ENCODE data around the gene SH3BGRL3.
A peak's percentile ranks its signal among the peaks of the same experiment; 100 is the strongest.

Gene SH3BGRL3

GRCh38 chr1:26315874-26316850, 36.3 kb downstream of the SH3BGRL3 start:
- Histone ChIP-seq H2AFZ (ENCODE audit: insufficient read depth, low read length, poor library complexity) (no peak overlapping the region), H3K4ac (ENCODE audit: low read depth, low read length) (no peak overlapping the region), H3K79me2 (ENCODE audit: control insufficient read depth, insufficient read depth, low read length, poor library complexity) (no peaks in the 10 kb centered on the region), H2AK5ac (ENCODE audit: low read length) (no peak overlapping the region), H3K4me1 (ENCODE audit: control insufficient read depth in 1 of 2, insufficient read depth in 2 of 2, low read length in 2 of 2) (peaks cover 6 to 8% of the 10 kb centered on the region in 2 experiments), H2BK120ac (ENCODE audit: insufficient read depth, low read length, poor library complexity) (no peak overlapping the region), H3K14ac (ENCODE audit: low read length) (no peak overlapping the region), H3K27me3 (ENCODE audit: insufficient read depth, low read length) (no peaks in the 10 kb centered on the region), H3K4me3 (ENCODE audit: low read depth, low read length) (no peak overlapping the region), H3K79me1 (ENCODE audit: low read length) (no peaks in the 10 kb centered on the region), H2BK5ac (ENCODE audit: low read depth, low read length, poor library complexity) (no peak overlapping the region), H3K23ac (ENCODE audit: low read length) (no peak overlapping the region), H3K36me3 (ENCODE audit: control insufficient read depth in 1 of 2, insufficient read depth in 2 of 2, low read length in 2 of 2) (peaks cover 3 to 11% of the 10 kb centered on the region in 2 experiments), H3K18ac (ENCODE audit: low read length) (no peak overlapping the region), H3K27ac (ENCODE audit: low read depth, low read length) (no peak overlapping the region), H4K8ac (ENCODE audit: low read depth, low read length) (no peak overlapping the region), H3K9ac (ENCODE audit: low read length) (no peak overlapping the region), H4K91ac (ENCODE audit: low read depth, low read length) (no peak overlapping the region), H3K4me2 (ENCODE audit: low read length) (no peak overlapping the region), H3K9me3 (ENCODE audit: insufficient read depth, low read depth, low read length) (no peaks in the 10 kb centered on the region), H2BK12ac (ENCODE audit: low read length) (no peak overlapping the region), H4K12ac (ENCODE audit: low read depth, low read length) (no peak overlapping the region)
- no peak for DNase-seq
- WGBS (ENCODE audit: extremely low coverage, insufficient coverage, insufficient read length), result no CpG with 5 or more reads among the region's 8 CpGs

DNA sequence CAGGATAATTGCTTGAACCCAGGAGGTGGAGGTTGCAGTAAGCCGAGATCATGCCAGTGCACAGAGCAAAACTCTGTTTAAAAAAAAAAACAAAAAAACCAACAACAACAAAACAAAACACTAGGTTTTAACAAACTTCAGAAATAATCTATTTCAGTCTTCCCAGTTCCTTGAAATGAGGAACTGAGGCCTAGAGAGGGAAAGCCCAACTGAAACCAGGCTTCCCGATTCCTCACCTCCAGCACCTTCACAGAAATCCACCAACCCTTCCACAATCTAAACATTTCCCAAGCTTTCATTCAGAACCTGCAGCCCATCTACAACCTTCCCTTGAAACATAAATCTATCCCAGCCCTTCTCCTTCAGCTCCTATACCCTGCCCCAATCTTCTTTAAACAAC, 37.3 kb downstream of the SH3BGRL3 start:
- Histone ChIP-seq H4K91ac (ENCODE audit: low read depth, low read length) (no peak overlapping the region), H2BK5ac (ENCODE audit: low read depth, low read length, poor library complexity) (no peak overlapping the region), H3K9ac (ENCODE audit: low read length) (no peak overlapping the region), H3K79me2 (ENCODE audit: control insufficient read depth, insufficient read depth, low read length, poor library complexity) (no peaks in the 10 kb centered on the region), H2AFZ (ENCODE audit: insufficient read depth, low read length, poor library complexity) (no peak overlapping the region), H3K4me3 (ENCODE audit: low read depth, low read length) (no peak overlapping the region), H4K8ac (ENCODE audit: low read depth, low read length) (no peak overlapping the region), H3K4ac (ENCODE audit: low read depth, low read length) (no peak overlapping the region), H2BK120ac (ENCODE audit: insufficient read depth, low read length, poor library complexity) (no peak overlapping the region), H3K18ac (ENCODE audit: low read length) (no peak overlapping the region), H2AK5ac (ENCODE audit: low read length) (no peak overlapping the region), H2BK12ac (ENCODE audit: low read length) (no peak overlapping the region), H3K14ac (ENCODE audit: low read length) (no peak overlapping the region), H3K4me2 (ENCODE audit: low read length) (no peak overlapping the region), H3K9me3 (ENCODE audit: insufficient read depth, low read depth, low read length) (no peaks in the 10 kb centered on the region), H3K4me1 (ENCODE audit: control insufficient read depth in 1 of 2, insufficient read depth in 2 of 2, low read length in 2 of 2) (peaks cover 6 to 8% of the 10 kb centered on the region in 2 experiments), H3K79me1 (ENCODE audit: low read length) (no peaks in the 10 kb centered on the region), H4K12ac (ENCODE audit: low read depth, low read length) (no peak overlapping the region), H3K27me3 (ENCODE audit: insufficient read depth, low read length) (no peaks in the 10 kb centered on the region), H3K36me3 (ENCODE audit: control insufficient read depth in 1 of 2, insufficient read depth in 2 of 2, low read length in 2 of 2) (peaks cover 8 to 15% of the 10 kb centered on the region in 2 experiments), H3K27ac (ENCODE audit: low read depth, low read length) (no peak overlapping the region), H3K23ac (ENCODE audit: low read length) (no peak overlapping the region)
- DNase-seq, result no peak
- no CpG with 5 or more reads among the region's 2 CpGs for WGBS (ENCODE audit: extremely low coverage, insufficient coverage, insufficient read length)

- Histone ChIP-seq H3K9me3 (ENCODE audit: insufficient read depth, low read depth, low read length) (no peaks in the 10 kb centered on the region), H2BK12ac (ENCODE audit: low read length) (no peak within 1 kb of the TSS), H3K23ac (ENCODE audit: low read length) (no peak within 1 kb of the TSS), H3K27me3 (ENCODE audit: insufficient read depth, low read length) (no peaks in the 10 kb centered on the region), H2AFZ (ENCODE audit: insufficient read depth, low read length, poor library complexity) (no peak within 1 kb of the TSS), H3K36me3 (ENCODE audit: control insufficient read depth in 1 of 2, insufficient read depth in 2 of 2, low read length in 2 of 2) (peaks cover 13 to 18% of the 10 kb centered on the region in 2 experiments), H3K14ac (ENCODE audit: low read length) (no peak within 1 kb of the TSS), H3K4me3 (ENCODE audit: low read depth, low read length) (no peak within 1 kb of the TSS), H3K4ac (ENCODE audit: low read depth, low read length) (no peak within 1 kb of the TSS), H2AK5ac (ENCODE audit: low read length) (no peak within 1 kb of the TSS), H3K9ac (ENCODE audit: low read length) (no peak within 1 kb of the TSS), H3K79me1 (ENCODE audit: low read length) (no peaks in the 10 kb centered on the region), H3K79me2 (ENCODE audit: control insufficient read depth, insufficient read depth, low read length, poor library complexity) (no peaks in the 10 kb centered on the region), H4K8ac (ENCODE audit: low read depth, low read length) (peak within 1 kb of the TSS; percentile 2), H3K27ac (ENCODE audit: low read depth, low read length) (no peak within 1 kb of the TSS), H3K4me1 (ENCODE audit: control insufficient read depth in 1 of 2, insufficient read depth in 2 of 2, low read length in 2 of 2) (peaks cover 6 to 8% of the 10 kb centered on the region in 2 experiments), H2BK5ac (ENCODE audit: low read depth, low read length, poor library complexity) (no peak within 1 kb of the TSS), H4K91ac (ENCODE audit: low read depth, low read length) (no peak within 1 kb of the TSS), H3K18ac (ENCODE audit: low read length) (peak within 1 kb of the TSS; percentile 16), H3K4me2 (ENCODE audit: low read length) (no peak within 1 kb of the TSS), H4K12ac (ENCODE audit: low read depth, low read length) (no peak within 1 kb of the TSS), H2BK120ac (ENCODE audit: insufficient read depth, low read length, poor library complexity) (no peak within 1 kb of the TSS)
- no peak for DNase-seq
- WGBS (ENCODE audit: extremely low coverage, insufficient coverage, insufficient read length), result no CpG with 5 or more reads among the region's 12 CpGs
These were observed 37.9 kb downstream of the SH3BGRL3 start, which contains the start of gene CD52 for GRCh38 chr1:26317612-26318337. Gene CD52, plus strand, starts transcription at chr1:26317958. Its CDS starts 60 bp downstream, at chr1:26318018.

DNA sequence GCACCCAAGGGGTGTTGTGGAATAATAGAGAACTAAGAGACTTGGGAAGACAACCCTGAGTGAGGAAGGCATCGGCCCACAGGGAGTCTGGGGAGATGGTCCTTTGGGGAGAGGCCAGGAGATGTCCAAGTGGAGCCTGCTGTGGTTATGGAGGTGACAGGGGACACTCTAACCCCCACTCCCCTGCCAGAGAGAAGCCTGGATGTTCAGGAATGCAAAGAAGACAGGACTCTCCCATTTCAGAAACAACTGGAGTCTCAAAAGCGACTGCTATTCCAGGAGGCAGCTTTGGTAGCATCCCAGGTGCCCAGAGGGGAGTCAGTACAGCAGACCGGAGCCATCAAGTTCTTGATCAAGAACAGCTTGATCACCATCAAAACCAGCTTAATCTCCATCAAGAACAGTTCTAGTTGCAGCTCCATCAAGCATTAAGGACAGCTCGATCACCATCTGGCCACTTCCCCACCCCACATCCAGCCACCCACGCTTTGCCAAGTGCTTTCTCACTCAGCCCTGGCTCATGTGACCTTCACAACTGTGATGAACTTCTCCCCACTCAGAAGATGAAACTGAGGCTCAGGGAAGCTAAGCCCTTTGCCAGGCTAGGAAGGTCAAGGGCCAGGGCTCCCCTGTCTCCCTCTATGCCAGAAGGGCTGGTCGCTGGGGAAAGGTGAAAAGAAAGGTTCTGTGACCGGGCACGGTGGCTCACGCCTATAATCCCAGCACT, 38.6 kb downstream of the SH3BGRL3 start:
- Histone ChIP-seq H2BK5ac (ENCODE audit: low read depth, low read length, poor library complexity) (no peak overlapping the region), H2BK120ac (ENCODE audit: insufficient read depth, low read length, poor library complexity) (no peak overlapping the region), H3K36me3 (ENCODE audit: control insufficient read depth in 1 of 2, insufficient read depth in 2 of 2, low read length in 2 of 2) (peaks cover 20 to 22% of the 10 kb centered on the region in 2 experiments), H3K4me2 (ENCODE audit: low read length) (no peak overlapping the region), H3K27me3 (ENCODE audit: insufficient read depth, low read length) (no peaks in the 10 kb centered on the region), H3K4me1 (ENCODE audit: control insufficient read depth in 1 of 2, insufficient read depth in 2 of 2, low read length in 2 of 2) (peaks cover 6 to 8% of the 10 kb centered on the region in 2 experiments), H3K23ac (ENCODE audit: low read length) (no peak overlapping the region), H2AK5ac (ENCODE audit: low read length) (no peak overlapping the region), H4K91ac (ENCODE audit: low read depth, low read length) (no peak overlapping the region), H3K79me1 (ENCODE audit: low read length) (no peaks in the 10 kb centered on the region), H3K14ac (ENCODE audit: low read length) (no peak overlapping the region), H2BK12ac (ENCODE audit: low read length) (no peak overlapping the region), H4K8ac (ENCODE audit: low read depth, low read length) (no peak overlapping the region), H2AFZ (ENCODE audit: insufficient read depth, low read length, poor library complexity) (no peak overlapping the region), H3K9ac (ENCODE audit: low read length) (no peak overlapping the region), H3K79me2 (ENCODE audit: control insufficient read depth, insufficient read depth, low read length, poor library complexity) (no peaks in the 10 kb centered on the region), H4K12ac (ENCODE audit: low read depth, low read length) (no peak overlapping the region), H3K4ac (ENCODE audit: low read depth, low read length) (no peak overlapping the region), H3K18ac (ENCODE audit: low read length) (no peak overlapping the region), H3K4me3 (ENCODE audit: low read depth, low read length) (no peak overlapping the region), H3K9me3 (ENCODE audit: insufficient read depth, low read depth, low read length) (peaks cover under 1% of the 10 kb centered on the region), H3K27ac (ENCODE audit: low read depth, low read length) (no peak overlapping the region)
- DNase-seq, result no peak
- WGBS (ENCODE audit: extremely low coverage, insufficient coverage, insufficient read length), result no CpG with 5 or more reads among the region's 9 CpGs

Data from trophoblast cell (in vitro differentiated cells and primary cell).